Stimulated activated CD8-positive, alpha-beta memory T cell treated with anti-CD3 and anti-CD28 coated beads, Interleukin-15, amount 100 ng/mL, for 4 hours (primary cell): ENCODE results near the gene TMBIM6.
"Not testable (repeated sequence)": the region's sequence is repeated elsewhere in the genome, so short reads cannot be mapped to it uniquely, and the experiment has no call there.

Experiments
- DNase-seq, 2 donors: peaks; one replicate each; pipeline ENCODE4 v3.0.0-alpha.2; 2020; ENCODE audit warnings: low read depth in 2 of 2

The TMBIM6 gene

GRCh38 chr12:49728446-49728845 lies 12.9 kb upstream of the TMBIM6 start:
- DNase-seq: no peak

GRCh38 chr12:49730050-49730449 lies 11.3 kb upstream of the TMBIM6 start:
- no peak for DNase-seq

- DNase-seq: no peak
Observed at GRCh38 chr12:49730568-49731101, 10.7 kb upstream of the TMBIM6 start.

GRCh38 chr12:49733219-49734017 lies 7.9 kb upstream of the TMBIM6 start:
- no peak for DNase-seq

GRCh38 chr12:49734900-49735299 lies 6.5 kb upstream of the TMBIM6 start:
- not testable (repeated sequence) for DNase-seq

- not testable (repeated sequence) for DNase-seq
Observed at GRCh38 chr12:49738721-49739120, 2.6 kb upstream of the TMBIM6 start.

- not testable (repeated sequence) for DNase-seq
Observed at GRCh38 chr12:49740277-49740676, 1.1 kb upstream of the TMBIM6 start.

- peak; percentile 74 to 81 for DNase-seq
Observed at GRCh38 chr12:49741882-49742620, 694 bp downstream of the TMBIM6 start.

- no peak for DNase-seq
Observed at GRCh38 chr12:49744363-49744885, 3.1 kb downstream of the TMBIM6 start.

GRCh38 chr12:49748306-49748705 lies 6.9 kb downstream of the TMBIM6 start:
- no peak for DNase-seq

- no peak for DNase-seq
Observed at GRCh38 chr12:49748800-49749199, 7.4 kb downstream of the TMBIM6 start.

- peak in 1 of 2 donors; percentile 29 for DNase-seq
Observed at GRCh38 chr12:49750027-49750995, 9.0 kb downstream of the TMBIM6 start.

GRCh38 chr12:49750996-49751393 lies 9.6 kb downstream of the TMBIM6 start:
- DNase-seq: no peak

- no peak for DNase-seq
Observed at GRCh38 chr12:49761677-49762467, 20.5 kb downstream of the TMBIM6 start.

- no peak for DNase-seq
Observed at GRCh38 chr12:49762468-49762847, 21.1 kb downstream of the TMBIM6 start.

- peak; percentile 41 to 55 for DNase-seq
Observed at GRCh38 chr12:49763006-49763591, 21.7 kb downstream of the TMBIM6 start.

- no peak for DNase-seq
Observed at GRCh38 chr12:49764126-49764525, 22.8 kb downstream of the TMBIM6 start.

- DNase-seq: no peak
Observed at GRCh38 chr12:49766115-49766455, 24.7 kb downstream of the TMBIM6 start.

GRCh38 chr12:49767333-49767732 lies 26.0 kb downstream of the TMBIM6 start:
- no peak for DNase-seq

GRCh38 chr12:49773102-49773501 lies 31.7 kb downstream of the TMBIM6 start:
- not testable (repeated sequence) for DNase-seq
